Activated CD8-positive, alpha-beta T cell treated with anti-CD3 and anti-CD28 coated beads for 36 hours (primary cell): Measurements from ENCODE around the gene HYI. TPM values are rescaled to one million over a fixed set of nuclear protein-coding genes. Genes with fewer than 3 reads are reported as not detected.
A peak's percentile ranks its signal among the peaks of the same experiment; 100 is the strongest.
"Not testable (repeated sequence)": the region's sequence is repeated elsewhere in the genome, so short reads cannot be mapped to it uniquely, and the experiment has no call there.

ENCODE experiments used
- ATAC-seq: fragments of 200-7000 bp; cut with Tn5 transposase; one replicate; pipeline ENCODE4 v1.10.0; 2021; ENCODE audit warnings: mild to moderate bottlenecking, moderate library complexity
- CTCF ChIA-PET: fragments of 350-600 bp; sonication (Branson Sonifier 250); formaldehyde crosslinking; loops from one replicate; lab custom pipeline; 2021; ENCODE audit warnings: antibody characterized with exemption; lab: Charles Lee
- POLR2A ChIA-PET: fragments of 350-600 bp; sonication (Branson Sonifier 250); formaldehyde crosslinking; loops from one replicate; lab custom pipeline; 2021; ENCODE audit warnings: antibody characterized with exemption; lab: Charles Lee
- DNase-seq: peaks from one replicate; pipeline ENCODE4 v3.0.0-alpha.2; 2020
- H3K27ac Mint-ChIP-seq: one replicate; pipeline ENCODE4 v1.8.0; 2021; ENCODE audit warnings: mild to moderate bottlenecking, mixed read lengths
- H3K27me3 Mint-ChIP-seq: one replicate; pipeline ENCODE4 v1.8.0; 2021; ENCODE audit warnings: mixed read lengths
- H3K36me3 Mint-ChIP-seq: one replicate; pipeline ENCODE4 v1.8.0; 2021; ENCODE audit warnings: low read depth, mixed read lengths
- H3K4me1 Mint-ChIP-seq: one replicate; pipeline ENCODE4 v1.8.0; 2021; ENCODE audit warnings: low read depth, mixed read lengths
- H3K4me3 Mint-ChIP-seq: one replicate; pipeline ENCODE4 v1.8.0; 2021; ENCODE audit warnings: mild to moderate bottlenecking, moderate library complexity, mixed read lengths
- H3K9me3 Mint-ChIP-seq: one replicate; pipeline ENCODE4 v1.8.0; 2021; ENCODE audit warnings: mixed read lengths
- intact Hi-C: fragments of 100-400 bp; cut with micrococcal nuclease; formaldehyde crosslinking; loops from one replicate; pipeline ENCODE4 v1.10.0; 2022
- total RNA-seq, 2 experiments: library from RNA; stranded (reverse); gene quantifications; one replicate each; pipeline ENCODE4 v1.2.3, GENCODE V29; 2021
- TF ChIP-seq, protein P1 (sequence below): fragments of 200-600 bp; IDR thresholded peaks from one replicate; pipeline ENCODE4 v1.8.0; 2022; ENCODE audit warnings: antibody characterized with exemption, mild to moderate bottlenecking

HYI gene
- total RNA-seq, 2 experiments from 2014 or later, result 4.1 to 5.6 TPM

DNA sequence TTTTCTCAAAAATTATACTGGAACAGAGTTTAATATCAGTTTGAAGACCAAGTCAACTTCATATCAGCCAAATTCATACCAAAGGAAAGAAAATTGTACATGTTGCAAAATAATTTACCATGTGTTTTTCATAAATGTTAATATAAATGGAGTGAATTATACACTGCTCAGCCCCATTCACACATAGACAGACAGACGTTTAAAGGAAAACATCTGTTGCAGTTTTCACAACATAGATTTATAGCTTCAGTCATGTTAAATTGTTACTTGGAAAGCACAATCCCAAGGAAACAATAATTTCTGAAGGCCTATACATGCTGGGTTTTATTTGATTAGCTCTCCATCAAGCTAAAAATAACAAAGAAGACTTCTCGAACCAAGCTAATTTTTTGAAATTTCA lies 27.8 kb upstream of the HYI start:
- CTCF ChIA-PET, result no interaction called here
- POLR2A ChIA-PET, result interaction anchor here (0.9 kb wide), 1 partner anchor 13 kb away, joined by 3 read pairs; no protein-coding TSS in a partner anchor
- TF ChIP-seq, protein P1, sequence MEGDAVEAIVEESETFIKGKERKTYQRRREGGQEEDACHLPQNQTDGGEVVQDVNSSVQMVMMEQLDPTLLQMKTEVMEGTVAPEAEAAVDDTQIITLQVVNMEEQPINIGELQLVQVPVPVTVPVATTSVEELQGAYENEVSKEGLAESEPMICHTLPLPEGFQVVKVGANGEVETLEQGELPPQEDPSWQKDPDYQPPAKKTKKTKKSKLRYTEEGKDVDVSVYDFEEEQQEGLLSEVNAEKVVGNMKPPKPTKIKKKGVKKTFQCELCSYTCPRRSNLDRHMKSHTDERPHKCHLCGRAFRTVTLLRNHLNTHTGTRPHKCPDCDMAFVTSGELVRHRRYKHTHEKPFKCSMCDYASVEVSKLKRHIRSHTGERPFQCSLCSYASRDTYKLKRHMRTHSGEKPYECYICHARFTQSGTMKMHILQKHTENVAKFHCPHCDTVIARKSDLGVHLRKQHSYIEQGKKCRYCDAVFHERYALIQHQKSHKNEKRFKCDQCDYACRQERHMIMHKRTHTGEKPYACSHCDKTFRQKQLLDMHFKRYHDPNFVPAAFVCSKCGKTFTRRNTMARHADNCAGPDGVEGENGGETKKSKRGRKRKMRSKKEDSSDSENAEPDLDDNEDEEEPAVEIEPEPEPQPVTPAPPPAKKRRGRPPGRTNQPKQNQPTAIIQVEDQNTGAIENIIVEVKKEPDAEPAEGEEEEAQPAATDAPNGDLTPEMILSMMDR, result no peak
- Mint-ChIP-seq H3K36me3 (no peaks in the 10 kb centered on the region), H3K4me1 (peaks cover 2% of the 10 kb centered on the region), H3K9me3 (no peaks in the 10 kb centered on the region), H3K4me3 (no peak overlapping the region), H3K27me3 (peaks cover 3% of the 10 kb centered on the region), H3K27ac (no peak overlapping the region)
- no peak for DNase-seq
- ATAC-seq, result no peak
- intact Hi-C loops, result no loop called here

DNA sequence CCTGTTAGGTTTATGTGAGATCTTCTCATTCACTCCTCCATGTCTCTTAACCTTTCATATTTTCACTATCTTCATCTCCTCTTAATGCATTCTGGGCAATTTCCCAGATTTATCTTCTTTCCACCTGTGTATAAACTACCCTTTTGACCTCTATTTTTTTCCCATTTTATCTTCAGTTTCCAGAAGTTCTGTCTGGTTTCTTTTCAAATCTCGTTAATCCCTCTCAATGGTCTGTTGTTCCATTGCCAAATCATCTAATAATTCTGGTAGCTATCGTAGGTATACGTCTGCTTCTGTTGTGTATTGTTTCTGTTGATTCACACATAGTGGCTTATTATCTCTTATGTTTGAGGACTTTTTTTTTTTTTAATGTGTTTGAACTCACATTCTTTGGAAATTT lies 25.7 kb upstream of the HYI start:
- intact Hi-C loops, result no loop called here
- DNase-seq, result no peak
- Mint-ChIP-seq H3K4me3 (no peak overlapping the region), H3K4me1 (peaks cover 2% of the 10 kb centered on the region), H3K27me3 (peaks cover 5% of the 10 kb centered on the region), H3K36me3 (no peaks in the 10 kb centered on the region), H3K9me3 (no peaks in the 10 kb centered on the region), H3K27ac (no peak overlapping the region)
- TF ChIP-seq, protein P1, result no peak
- POLR2A ChIA-PET, result no interaction called here
- ATAC-seq, result no peak
- CTCF ChIA-PET, result no interaction called here

DNA sequence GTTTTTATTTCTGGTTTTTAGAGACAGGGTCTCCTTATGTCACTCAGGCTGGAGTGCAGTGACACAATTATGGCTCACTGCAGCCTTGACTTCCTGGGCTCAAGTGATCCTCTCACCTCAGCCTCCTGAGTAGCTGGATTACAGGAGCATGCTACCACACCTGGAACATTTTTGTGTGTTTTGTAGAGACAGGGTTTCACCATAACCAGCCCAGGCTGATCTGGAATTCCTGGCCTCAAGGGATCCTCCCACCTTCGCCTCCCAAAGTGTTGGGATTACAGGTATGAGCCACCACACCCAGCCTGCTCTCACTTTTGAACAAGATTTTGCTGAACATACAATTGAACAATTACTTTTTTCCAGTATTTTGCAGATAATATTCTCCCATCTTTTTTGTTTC lies 24.0 kb upstream of the HYI start:
- ATAC-seq (no peak), DNase-seq (no peak)
- ChIA-PET CTCF (no interaction called here), POLR2A (no interaction called here)
- H3K9me3 Mint-ChIP-seq, result no peaks in the 10 kb centered on the region
- H3K4me1 Mint-ChIP-seq, result peaks cover 2% of the 10 kb centered on the region
- no peaks in the 10 kb centered on the region for H3K36me3 Mint-ChIP-seq
- peaks cover 5% of the 10 kb centered on the region for H3K27me3 Mint-ChIP-seq
- no peak overlapping the region for H3K27ac Mint-ChIP-seq
- TF ChIP-seq, protein P1, result no peak
- intact Hi-C loops, result no loop called here
- no peak overlapping the region for H3K4me3 Mint-ChIP-seq

DNA sequence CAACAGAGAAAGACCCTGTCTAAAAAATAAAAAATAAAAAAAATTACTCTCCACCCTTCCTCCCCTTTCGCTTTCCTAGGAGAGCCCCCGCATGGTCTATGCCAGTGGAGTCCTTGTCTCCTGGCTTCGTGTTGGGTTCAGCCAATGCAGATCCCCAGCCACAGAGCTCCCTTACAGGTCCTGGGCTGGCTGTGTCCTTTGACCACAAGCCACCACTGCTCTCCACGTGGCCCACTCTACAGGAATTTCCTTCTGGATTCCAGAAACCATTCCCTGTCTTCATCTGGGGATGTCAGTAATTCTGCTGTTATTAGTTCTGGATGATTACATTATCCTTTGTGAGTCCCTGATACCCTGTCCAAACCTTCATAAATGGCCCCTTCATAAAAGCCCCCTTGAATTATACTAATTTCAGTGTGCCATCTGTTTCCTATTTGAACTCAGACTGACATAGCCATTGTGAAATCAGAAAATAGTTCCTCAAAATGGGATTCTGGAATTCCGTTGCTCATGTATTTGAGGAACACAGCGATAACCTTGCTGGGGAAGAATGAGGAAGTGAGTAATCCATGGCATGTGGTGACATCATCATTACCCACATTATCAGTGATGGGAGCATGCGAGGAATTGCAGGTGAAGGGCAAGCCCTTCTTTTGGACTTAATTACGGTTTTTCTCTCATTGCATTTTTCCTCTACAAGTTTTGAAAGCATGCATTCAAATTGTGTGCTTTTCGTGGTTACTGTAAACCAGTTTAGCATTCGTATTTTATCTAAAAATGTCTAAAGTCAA lies 22.1 kb upstream of the HYI start:
- H3K36me3 Mint-ChIP-seq, intact Hi-C loops, H3K9me3 Mint-ChIP-seq, H3K27ac Mint-ChIP-seq, H3K4me3 Mint-ChIP-seq, H3K27me3 Mint-ChIP-seq, POLR2A ChIA-PET, H3K4me1 Mint-ChIP-seq, ATAC-seq, DNase-seq: not testable (repeated sequence)
- CTCF ChIA-PET, result interaction anchor here (0.8 kb wide), 1 partner anchor 9 kb away, joined by 3 read pairs; no protein-coding TSS in a partner anchor

DNA sequence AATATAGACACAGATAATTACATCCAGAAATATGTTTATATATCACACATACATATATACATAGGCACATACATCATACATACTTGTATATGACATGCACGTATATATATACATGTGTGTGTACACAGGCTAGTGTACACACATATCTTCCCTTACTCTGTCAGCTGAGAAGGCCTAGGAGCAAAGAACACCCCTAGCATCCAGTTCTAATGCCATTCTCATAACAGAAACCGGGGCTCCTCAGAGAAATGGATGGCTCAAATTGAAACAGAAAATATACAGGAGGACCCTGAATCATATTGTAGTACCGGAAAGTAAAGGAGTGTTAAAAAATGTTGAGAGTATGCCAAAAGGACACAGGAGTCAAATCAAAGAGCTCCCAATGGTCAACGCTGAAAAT lies 19.7 kb upstream of the HYI start:
- intact Hi-C loops, result no loop called here
- TF ChIP-seq, protein P1, result no peak
- H3K27ac Mint-ChIP-seq, result no peak overlapping the region
- ChIA-PET POLR2A (no interaction called here), CTCF (no interaction called here)
- ATAC-seq, result peak; percentile 30
- H3K9me3 Mint-ChIP-seq, result no peaks in the 10 kb centered on the region
- no peaks in the 10 kb centered on the region for H3K4me1 Mint-ChIP-seq
- peaks cover 4% of the 10 kb centered on the region for H3K27me3 Mint-ChIP-seq
- no peak for DNase-seq
- no peaks in the 10 kb centered on the region for H3K36me3 Mint-ChIP-seq
- H3K4me3 Mint-ChIP-seq, result no peak overlapping the region

DNA sequence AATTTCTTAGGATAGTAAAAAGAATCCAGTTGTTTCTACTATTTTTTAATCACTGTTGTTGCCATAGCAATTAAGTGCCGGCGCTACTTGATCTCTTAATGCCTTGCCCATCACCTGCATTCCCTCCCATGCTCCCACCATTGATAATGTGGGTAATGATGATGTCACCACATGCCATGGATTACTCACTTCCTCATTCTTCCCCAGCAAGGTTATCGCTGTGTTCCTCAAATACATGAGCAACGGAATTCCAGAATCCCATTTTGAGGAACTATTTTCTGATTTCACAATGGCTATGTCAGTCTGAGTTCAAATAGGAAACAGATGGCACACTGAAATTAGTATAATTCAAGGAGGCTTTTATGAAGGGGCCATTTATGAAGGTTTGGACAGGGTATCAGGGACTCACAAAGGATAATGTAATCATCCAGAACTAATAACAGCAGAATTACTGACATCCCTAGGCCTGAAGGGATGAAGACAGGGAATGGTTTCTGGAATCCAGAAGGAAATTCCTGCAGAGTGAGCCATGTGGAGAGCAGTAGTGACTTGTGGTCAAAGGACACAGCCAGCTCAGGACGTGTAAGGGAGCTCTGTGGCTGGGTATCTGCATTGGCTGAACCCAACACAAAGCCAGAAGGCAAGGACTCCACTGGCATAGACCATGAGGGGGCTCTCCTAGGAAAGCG lies 18.9 kb upstream of the HYI start:
- H3K27me3 Mint-ChIP-seq, H3K9me3 Mint-ChIP-seq, intact Hi-C loops, ATAC-seq, CTCF ChIA-PET, H3K4me1 Mint-ChIP-seq, H3K4me3 Mint-ChIP-seq, H3K27ac Mint-ChIP-seq, POLR2A ChIA-PET, DNase-seq, H3K36me3 Mint-ChIP-seq: not testable (repeated sequence)
